HepG2 (cell line): ENCODE measurements around the gene POU2F2.

Source experiments
- IRX3 ChIP-seq: sonication (generic); formaldehyde crosslinking; IDR thresholded peaks from 2 replicates; pipeline ENCODE4 v1.8.1; 2023; ENCODE audit warnings: mild to moderate bottlenecking, low read depth, missing genetic modification reagents, borderline replicate concordance
- MXI1 ChIP-seq: IDR thresholded peaks from 3 replicates; pipeline ENCODE4 v1.6.1; 2012; ENCODE audit warnings: low read depth, low read length, inconsistent platforms, borderline replicate concordance
- REXO4 ChIP-seq: sonication (generic); formaldehyde crosslinking; IDR thresholded peaks from 2 replicates; pipeline ENCODE4 v1.8.0; 2022; ENCODE audit warnings: missing genetic modification reagents, mild to moderate bottlenecking, borderline replicate concordance
- SOX6 ChIP-seq, 2 experiments: fragments of 450-650 bp in 1 of 2; sonication (generic) in 1 of 2; formaldehyde crosslinking in 1 of 2; IDR thresholded peaks; 2 replicates each; pipeline versions ENCODE4 v1.4.0 to v1.6.1; 2017 to 2020; ENCODE audit warnings: antibody characterized with exemption in 1 of 2, mild to moderate bottlenecking in 1 of 2, missing genetic modification reagents in 1 of 2
- SRF ChIP-seq: IDR thresholded peaks from 2 replicates; pipeline ENCODE4 v1.6.1; 2011; ENCODE audit warnings: mild to moderate bottlenecking, low read depth, low read length, moderate library complexity
- ZNF337 ChIP-seq: sonication (generic); formaldehyde crosslinking; IDR thresholded peaks from 2 replicates; pipeline ENCODE4 v1.5.1; 2020; ENCODE audit warnings: missing genetic modification reagents, low read depth, mild to moderate bottlenecking, borderline replicate concordance
- ZNF639 ChIP-seq: conservative IDR thresholded peaks from 2 replicates; pipeline ENCODE4 v1.6.1; 2018; ENCODE audit warnings: missing genetic modification reagents
- TF ChIP-seq, protein P1 (sequence below): sonication (generic); formaldehyde crosslinking; conservative IDR thresholded peaks from 2 replicates; pipeline ENCODE4 v1.4.0; 2020; ENCODE audit warnings: missing genetic modification reagents
- TF ChIP-seq, protein P2 (sequence below): sonication (generic); formaldehyde crosslinking; IDR thresholded peaks from 2 replicates; pipeline ENCODE4 v1.5.0; 2020; ENCODE audit warnings: mild to moderate bottlenecking, missing genetic modification reagents, moderate library complexity

DNA sequence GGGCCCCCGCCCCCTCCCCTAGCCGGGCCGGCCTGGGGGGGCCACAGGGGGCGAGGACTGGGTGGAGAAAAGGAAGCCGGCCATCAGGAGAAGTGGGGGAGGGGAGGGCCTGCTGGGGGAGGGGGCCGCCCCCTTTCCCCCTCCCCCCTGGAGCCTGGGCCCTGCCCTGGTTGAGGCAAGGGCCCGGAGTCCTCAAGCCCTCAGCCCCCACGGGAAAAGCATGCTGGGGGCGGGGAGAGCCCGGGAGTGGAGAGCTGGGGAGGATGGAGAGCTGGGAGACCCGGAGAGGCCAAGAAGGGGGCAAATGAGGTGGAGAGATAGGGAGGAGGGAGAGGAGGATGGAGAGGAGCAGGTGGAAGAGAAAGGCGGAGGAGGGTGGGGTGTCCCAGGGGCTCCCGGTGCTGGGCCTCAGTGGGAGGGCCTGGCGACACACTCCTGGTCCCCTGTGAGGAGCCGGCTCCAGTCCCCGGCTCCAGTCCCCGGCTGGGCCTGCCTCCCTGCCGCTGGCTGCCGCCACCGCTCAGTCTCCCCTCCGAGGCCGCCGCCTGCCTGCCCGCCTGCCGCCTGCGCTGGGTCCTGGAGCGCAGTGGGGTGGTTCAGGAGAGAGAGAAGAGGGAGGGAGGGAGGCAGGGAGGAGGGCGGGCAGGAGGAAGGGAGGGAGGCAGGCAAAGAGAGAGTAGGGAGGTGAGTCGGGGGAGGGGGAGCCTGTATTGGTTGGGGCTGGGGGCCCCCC lies 62.5 kb downstream of the POU2F2 start, which contains the start of gene GRIK5:
- TF ChIP-seq, protein P1, sequence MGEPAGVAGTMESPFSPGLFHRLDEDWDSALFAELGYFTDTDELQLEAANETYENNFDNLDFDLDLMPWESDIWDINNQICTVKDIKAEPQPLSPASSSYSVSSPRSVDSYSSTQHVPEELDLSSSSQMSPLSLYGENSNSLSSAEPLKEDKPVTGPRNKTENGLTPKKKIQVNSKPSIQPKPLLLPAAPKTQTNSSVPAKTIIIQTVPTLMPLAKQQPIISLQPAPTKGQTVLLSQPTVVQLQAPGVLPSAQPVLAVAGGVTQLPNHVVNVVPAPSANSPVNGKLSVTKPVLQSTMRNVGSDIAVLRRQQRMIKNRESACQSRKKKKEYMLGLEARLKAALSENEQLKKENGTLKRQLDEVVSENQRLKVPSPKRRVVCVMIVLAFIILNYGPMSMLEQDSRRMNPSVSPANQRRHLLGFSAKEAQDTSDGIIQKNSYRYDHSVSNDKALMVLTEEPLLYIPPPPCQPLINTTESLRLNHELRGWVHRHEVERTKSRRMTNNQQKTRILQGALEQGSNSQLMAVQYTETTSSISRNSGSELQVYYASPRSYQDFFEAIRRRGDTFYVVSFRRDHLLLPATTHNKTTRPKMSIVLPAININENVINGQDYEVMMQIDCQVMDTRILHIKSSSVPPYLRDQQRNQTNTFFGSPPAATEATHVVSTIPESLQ (CRISPR knock-in tag): no peak
- no peak for TF ChIP-seq IRX3 (CRISPR knock-in tag)
- TF ChIP-seq SOX6 (IDR thresholded peaks at IDR 0.05): no peak
- no peak for TF ChIP-seq SOX6 (CRISPR knock-in tag; IDR thresholded peaks at IDR 0.05)
- TF ChIP-seq SRF: no peak
- TF ChIP-seq REXO4 (CRISPR knock-in tag): no peak
- TF ChIP-seq MXI1: no peak
- no peak for TF ChIP-seq ZNF337 (CRISPR knock-in tag)
- TF ChIP-seq, protein P2, sequence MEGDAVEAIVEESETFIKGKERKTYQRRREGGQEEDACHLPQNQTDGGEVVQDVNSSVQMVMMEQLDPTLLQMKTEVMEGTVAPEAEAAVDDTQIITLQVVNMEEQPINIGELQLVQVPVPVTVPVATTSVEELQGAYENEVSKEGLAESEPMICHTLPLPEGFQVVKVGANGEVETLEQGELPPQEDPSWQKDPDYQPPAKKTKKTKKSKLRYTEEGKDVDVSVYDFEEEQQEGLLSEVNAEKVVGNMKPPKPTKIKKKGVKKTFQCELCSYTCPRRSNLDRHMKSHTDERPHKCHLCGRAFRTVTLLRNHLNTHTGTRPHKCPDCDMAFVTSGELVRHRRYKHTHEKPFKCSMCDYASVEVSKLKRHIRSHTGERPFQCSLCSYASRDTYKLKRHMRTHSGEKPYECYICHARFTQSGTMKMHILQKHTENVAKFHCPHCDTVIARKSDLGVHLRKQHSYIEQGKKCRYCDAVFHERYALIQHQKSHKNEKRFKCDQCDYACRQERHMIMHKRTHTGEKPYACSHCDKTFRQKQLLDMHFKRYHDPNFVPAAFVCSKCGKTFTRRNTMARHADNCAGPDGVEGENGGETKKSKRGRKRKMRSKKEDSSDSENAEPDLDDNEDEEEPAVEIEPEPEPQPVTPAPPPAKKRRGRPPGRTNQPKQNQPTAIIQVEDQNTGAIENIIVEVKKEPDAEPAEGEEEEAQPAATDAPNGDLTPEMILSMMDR: no peak
- TF ChIP-seq ZNF639: no peak
